ENCODE measurements around the gene GPR4. TPM values are rescaled to one million over a fixed set of nuclear protein-coding genes. Genes with fewer than 3 reads are reported as not detected.
A peak's percentile ranks its signal among the peaks of the same experiment; 100 is the strongest.

Gene GPR4
- total and polyA plus RNA-seq, 2 of the 4 experiments (the other 2 are of a cell fraction): 0.02 TPM; not detected in 1

DNA sequence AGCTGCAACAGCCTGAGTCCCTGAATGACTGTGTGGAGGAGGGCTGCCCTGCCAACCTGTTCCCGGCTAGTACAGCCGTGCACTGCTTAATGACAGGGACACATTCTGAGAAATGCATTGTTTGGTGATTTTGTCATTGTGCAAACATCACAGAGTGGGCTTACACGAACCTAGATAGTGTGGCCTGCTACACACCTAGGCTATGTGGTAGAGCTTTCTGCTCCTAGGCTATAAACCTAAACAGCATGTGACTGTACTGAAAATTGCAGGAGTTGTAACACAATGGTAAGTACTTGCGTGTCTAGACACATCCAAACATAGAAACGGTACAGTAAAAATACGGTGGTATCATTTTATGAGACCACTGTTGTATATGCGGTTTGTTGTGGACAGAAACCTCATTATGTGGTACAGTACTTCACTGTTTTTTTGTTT lies 59.8 kb downstream of the GPR4 start:
- H3K9me1 ChIP-seq (ENCODE audit: insufficient read depth, low read length): no peaks in the 10 kb centered on the region
- no peak overlapping the region for H2AFZ ChIP-seq (replicated peaks; ENCODE audit: low read length, poor library complexity)
- H3K4ac ChIP-seq (ENCODE audit: low read depth, low read length): no peak overlapping the region
- no peak overlapping the region for H3K56ac ChIP-seq (ENCODE audit: extremely low read depth, insufficient read depth, low read length)
- H3K9ac ChIP-seq (ENCODE audit: low read depth, low read length): no peak overlapping the region
- H2BK15ac ChIP-seq (ENCODE audit: low read depth, low read length): no peak overlapping the region
- H2AK5ac ChIP-seq (ENCODE audit: low read depth, low read length): no peak overlapping the region
- H2BK5ac ChIP-seq (ENCODE audit: low read depth, low read length, poor library complexity, severe bottlenecking): no peak overlapping the region
- H3K36me3 ChIP-seq (ENCODE audit: control insufficient read depth, insufficient read depth, low read length): no peaks in the 10 kb centered on the region
- no peaks in the 10 kb centered on the region for H4K20me1 ChIP-seq (ENCODE audit: insufficient read depth, low read length)
- ChIA-PET CTCF (interaction anchor here (0.7 kb wide), 1 partner anchor 601 kb away, joined by 4 read pairs; no protein-coding TSS in a partner anchor), POLR2A (ENCODE audit: unreplicated experiment) (no interaction called here)
- no peaks in the 10 kb centered on the region for H3K27me3 ChIP-seq (ENCODE audit: control insufficient read depth, insufficient read depth, low read length)
- no peak overlapping the region for H4K8ac ChIP-seq (ENCODE audit: low read depth in 2 of 2, low read length in 2 of 2)
- H2AK9ac ChIP-seq (replicated peaks; ENCODE audit: low read depth, low read length, poor library complexity): no peak overlapping the region
- DNase-seq (no peak), ATAC-seq (ENCODE audit: low read depth) (no peak)
- H3K14ac ChIP-seq (replicated peaks; ENCODE audit: low read depth, low read length): no peak overlapping the region
- in situ Hi-C loops (cut with MboI; ENCODE audit: low sequenced_read_pairs): no loop called here
- H4K91ac ChIP-seq (ENCODE audit: insufficient read depth, low read depth, low read length): no peak overlapping the region
- no peak overlapping the region for H2BK20ac ChIP-seq (ENCODE audit: low read depth, low read length)
- H3K4me1 ChIP-seq (ENCODE audit: control insufficient read depth, insufficient read depth, low read length): no peaks in the 10 kb centered on the region
- 0 out of 2 replicates have a peak overlapping the region, but pooled peaks have one; percentile 4 for H3K23ac ChIP-seq (ENCODE audit: low read depth, low read length)
- H3K18ac ChIP-seq (ENCODE audit: low read depth, low read length): no peak overlapping the region
- intact Hi-C loops (cut with micrococcal nuclease): no loop called here
- BruUV-seq (replicated peaks): no TSS peak
- H4K5ac ChIP-seq (ENCODE audit: low read depth, low read length): no peak overlapping the region
- TF ChIP-seq, protein P1, sequence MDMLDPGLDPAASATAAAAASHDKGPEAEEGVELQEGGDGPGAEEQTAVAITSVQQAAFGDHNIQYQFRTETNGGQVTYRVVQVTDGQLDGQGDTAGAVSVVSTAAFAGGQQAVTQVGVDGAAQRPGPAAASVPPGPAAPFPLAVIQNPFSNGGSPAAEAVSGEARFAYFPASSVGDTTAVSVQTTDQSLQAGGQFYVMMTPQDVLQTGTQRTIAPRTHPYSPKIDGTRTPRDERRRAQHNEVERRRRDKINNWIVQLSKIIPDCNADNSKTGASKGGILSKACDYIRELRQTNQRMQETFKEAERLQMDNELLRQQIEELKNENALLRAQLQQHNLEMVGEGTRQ (IDR thresholded peaks at IDR 0.05; ENCODE audit: low read depth, low read length): no peak
- TF ChIP-seq MXI1 (IDR thresholded peaks at IDR 0.05; ENCODE audit: borderline replicate concordance, low read depth, low read length) (no peak), CHD1 (IDR thresholded peaks at IDR 0.05; ENCODE audit: low read depth, low read length) (no peak), POLR2A (IDR thresholded peaks at IDR 0.05; ENCODE audit: low read depth, low read length) (no peak), RAD21 (IDR thresholded peaks at IDR 0.05; ENCODE audit: low read length) (no peak), BHLHE40 (IDR thresholded peaks at IDR 0.05; ENCODE audit: low read depth, low read length) (no peak), RCOR1 (IDR thresholded peaks at IDR 0.05; ENCODE audit: insufficient replicate concordance, low read length) (no peak)
- TF ChIP-seq, protein P2, sequence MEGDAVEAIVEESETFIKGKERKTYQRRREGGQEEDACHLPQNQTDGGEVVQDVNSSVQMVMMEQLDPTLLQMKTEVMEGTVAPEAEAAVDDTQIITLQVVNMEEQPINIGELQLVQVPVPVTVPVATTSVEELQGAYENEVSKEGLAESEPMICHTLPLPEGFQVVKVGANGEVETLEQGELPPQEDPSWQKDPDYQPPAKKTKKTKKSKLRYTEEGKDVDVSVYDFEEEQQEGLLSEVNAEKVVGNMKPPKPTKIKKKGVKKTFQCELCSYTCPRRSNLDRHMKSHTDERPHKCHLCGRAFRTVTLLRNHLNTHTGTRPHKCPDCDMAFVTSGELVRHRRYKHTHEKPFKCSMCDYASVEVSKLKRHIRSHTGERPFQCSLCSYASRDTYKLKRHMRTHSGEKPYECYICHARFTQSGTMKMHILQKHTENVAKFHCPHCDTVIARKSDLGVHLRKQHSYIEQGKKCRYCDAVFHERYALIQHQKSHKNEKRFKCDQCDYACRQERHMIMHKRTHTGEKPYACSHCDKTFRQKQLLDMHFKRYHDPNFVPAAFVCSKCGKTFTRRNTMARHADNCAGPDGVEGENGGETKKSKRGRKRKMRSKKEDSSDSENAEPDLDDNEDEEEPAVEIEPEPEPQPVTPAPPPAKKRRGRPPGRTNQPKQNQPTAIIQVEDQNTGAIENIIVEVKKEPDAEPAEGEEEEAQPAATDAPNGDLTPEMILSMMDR (conservative IDR thresholded peaks at IDR 0.05; ENCODE audit: low read depth, low read length): no peak
- H3K4me2 ChIP-seq (ENCODE audit: low read depth, low read length): no peak overlapping the region
- H3K79me1 ChIP-seq (ENCODE audit: low read depth in 1 of 2, low read length in 2 of 2): no peaks in the 10 kb centered on the region
- no peaks in the 10 kb centered on the region; the same call in 1 of the 2 replicates for H3K9me3 ChIP-seq (ENCODE audit: control insufficient read depth, insufficient read depth, low read length)
- no peak overlapping the region for H3K27ac ChIP-seq (ENCODE audit: insufficient read depth, low read length)
- H2BK120ac ChIP-seq (ENCODE audit: low read depth, low read length): no peak overlapping the region
- H3K4me3 ChIP-seq (ENCODE audit: insufficient read depth, low read depth, low read length): no peak overlapping the region
- dilution Hi-C loops (cut with HindIII; ENCODE audit: low sequenced_read_pairs, unreplicated experiment): no loop called here
- WGBS, 2 experiments (ENCODE audit: extremely low coverage in 2 of 2, insufficient read length in 1 of 2): 78% methylated on average over 3 of the region's 7 CpGs; no CpG with 5 or more reads in 1 of the 2 experiments
